Stimulated activated memory B cell treated with anti-CD40 and anti-IgM and Interleukin-4, amounts not matched to agents 10 μg/mL and 1 μg/mL and 100 μg/mL, for 72 hours (primary cell): Measurements from ENCODE around the gene CDS1.
"Not testable (repeated sequence)": the region's sequence is repeated elsewhere in the genome, so short reads cannot be mapped to it uniquely, and the experiment has no call there.

Experiments
- ATAC-seq: fragments of 150-1000 bp; cut with Tn5 transposase; 2 replicates; pipeline ENCODE4 v1.10.0; 2021
- H3K27ac Mint-ChIP-seq: one replicate; pipeline ENCODE4 v1.8.0; 2022; ENCODE audit warnings: mild to moderate bottlenecking, mixed read lengths
- H3K27me3 Mint-ChIP-seq: one replicate; pipeline ENCODE4 v1.8.0; 2022; ENCODE audit warnings: mixed read lengths
- H3K36me3 Mint-ChIP-seq: one replicate; pipeline ENCODE4 v1.8.0; 2022; ENCODE audit warnings: mixed read lengths
- H3K4me1 Mint-ChIP-seq: one replicate; pipeline ENCODE4 v1.8.0; 2022; ENCODE audit warnings: mixed read lengths
- H3K4me3 Mint-ChIP-seq: one replicate; pipeline ENCODE4 v1.8.0; 2022; ENCODE audit warnings: mild to moderate bottlenecking, moderate library complexity, mixed read lengths
- H3K9me3 Mint-ChIP-seq: one replicate; pipeline ENCODE4 v1.8.0; 2022; ENCODE audit warnings: mixed read lengths

The CDS1 gene

GRCh38 chr4:84677093-84677492, 94.2 kb downstream of the CDS1 start:
- H3K27ac Mint-ChIP-seq = no peak overlapping the region
- no peaks in the 10 kb centered on the region for H3K36me3 Mint-ChIP-seq

GRCh38 chr4:84677995-84678394, 95.1 kb downstream of the CDS1 start:
- Mint-ChIP-seq H3K9me3 (no peaks in the 10 kb centered on the region), H3K27ac (no peak overlapping the region), H3K36me3 (no peaks in the 10 kb centered on the region), H3K4me1 (no peaks in the 10 kb centered on the region), H3K4me3 (no peak overlapping the region), H3K27me3 (no peaks in the 10 kb centered on the region)
- ATAC-seq = peak; percentile 16

More at GRCh38 chr4:84677093-84677492, 94.2 kb downstream of the CDS1 start:
- Mint-ChIP-seq H3K9me3 (no peaks in the 10 kb centered on the region), H3K4me3 (no peak overlapping the region), H3K4me1 (no peaks in the 10 kb centered on the region), H3K27me3 (no peaks in the 10 kb centered on the region)
- ATAC-seq = no peak

GRCh38 chr4:84678976-84679744, 96.2 kb downstream of the CDS1 start:
- Mint-ChIP-seq H3K27me3 (no peaks in the 10 kb centered on the region), H3K27ac (no peak overlapping the region), H3K36me3 (no peaks in the 10 kb centered on the region), H3K4me1 (no peaks in the 10 kb centered on the region), H3K9me3 (no peaks in the 10 kb centered on the region), H3K4me3 (no peak overlapping the region)
- ATAC-seq = no peak

- no peak overlapping the region for H3K4me3 Mint-ChIP-seq
- ATAC-seq = no peak
- no peaks in the 10 kb centered on the region for H3K9me3 Mint-ChIP-seq
- no peaks in the 10 kb centered on the region for H3K27me3 Mint-ChIP-seq
- no peaks in the 10 kb centered on the region for H3K4me1 Mint-ChIP-seq
- no peaks in the 10 kb centered on the region for H3K36me3 Mint-ChIP-seq
- no peak overlapping the region for H3K27ac Mint-ChIP-seq
These were observed 98.0 kb downstream of the CDS1 start for GRCh38 chr4:84680956-84681355.

GRCh38 chr4:84681486-84682274, 98.8 kb downstream of the CDS1 start:
- no peaks in the 10 kb centered on the region for H3K27me3 Mint-ChIP-seq

GRCh38 chr4:84682661-84683060, 99.7 kb downstream of the CDS1 start:
- ATAC-seq, H3K9me3 Mint-ChIP-seq, H3K27ac Mint-ChIP-seq, H3K27me3 Mint-ChIP-seq, H3K4me3 Mint-ChIP-seq, H3K4me1 Mint-ChIP-seq, H3K36me3 Mint-ChIP-seq: not testable (repeated sequence)

More at GRCh38 chr4:84681486-84682274, 98.8 kb downstream of the CDS1 start:
- Mint-ChIP-seq H3K4me1 (no peaks in the 10 kb centered on the region), H3K9me3 (no peaks in the 10 kb centered on the region), H3K36me3 (no peaks in the 10 kb centered on the region), H3K4me3 (no peak overlapping the region), H3K27ac (no peak overlapping the region)
- no peak for ATAC-seq

GRCh38 chr4:84683064-84683850, 100.3 kb downstream of the CDS1 start:
- Mint-ChIP-seq H3K4me1 (no peaks in the 10 kb centered on the region), H3K9me3 (no peaks in the 10 kb centered on the region), H3K27ac (no peak overlapping the region), H3K27me3 (no peaks in the 10 kb centered on the region), H3K4me3 (no peak overlapping the region), H3K36me3 (no peaks in the 10 kb centered on the region)
- no peak for ATAC-seq

GRCh38 chr4:84684361-84684760, 101.4 kb downstream of the CDS1 start:
- Mint-ChIP-seq H3K4me1 (no peaks in the 10 kb centered on the region), H3K27ac (no peak overlapping the region), H3K4me3 (no peak overlapping the region), H3K36me3 (no peaks in the 10 kb centered on the region), H3K27me3 (no peaks in the 10 kb centered on the region), H3K9me3 (no peaks in the 10 kb centered on the region)
- ATAC-seq = no peak

GRCh38 chr4:84685105-84685504, 102.2 kb downstream of the CDS1 start:
- H3K4me1 Mint-ChIP-seq = no peaks in the 10 kb centered on the region
- H3K36me3 Mint-ChIP-seq = no peaks in the 10 kb centered on the region
- H3K27ac Mint-ChIP-seq = no peak overlapping the region
- no peak overlapping the region for H3K4me3 Mint-ChIP-seq
- no peaks in the 10 kb centered on the region for H3K27me3 Mint-ChIP-seq
- no peak for ATAC-seq
- H3K9me3 Mint-ChIP-seq = no peaks in the 10 kb centered on the region

GRCh38 chr4:84688605-84689004, 105.7 kb downstream of the CDS1 start:
- Mint-ChIP-seq H3K4me3 (no peak overlapping the region), H3K36me3 (no peaks in the 10 kb centered on the region), H3K4me1 (no peaks in the 10 kb centered on the region), H3K9me3 (no peaks in the 10 kb centered on the region), H3K27me3 (no peaks in the 10 kb centered on the region), H3K27ac (no peak overlapping the region)
- ATAC-seq = no peak

- ATAC-seq = no peak
- Mint-ChIP-seq H3K27me3 (no peaks in the 10 kb centered on the region), H3K4me1 (no peaks in the 10 kb centered on the region), H3K36me3 (no peaks in the 10 kb centered on the region), H3K9me3 (no peaks in the 10 kb centered on the region), H3K4me3 (no peak overlapping the region), H3K27ac (no peak overlapping the region)
These were observed 106.3 kb downstream of the CDS1 start for GRCh38 chr4:84689197-84689596.

GRCh38 chr4:84690481-84690880, 107.6 kb downstream of the CDS1 start:
- Mint-ChIP-seq H3K4me3 (no peak overlapping the region), H3K36me3 (no peaks in the 10 kb centered on the region), H3K27ac (no peak overlapping the region)

GRCh38 chr4:84691170-84691691, 108.3 kb downstream of the CDS1 start:
- H3K36me3 Mint-ChIP-seq = no peaks in the 10 kb centered on the region
- no peaks in the 10 kb centered on the region for H3K27me3 Mint-ChIP-seq
- H3K4me1 Mint-ChIP-seq = no peaks in the 10 kb centered on the region
- ATAC-seq = no peak
- H3K27ac Mint-ChIP-seq = no peak overlapping the region
- no peaks in the 10 kb centered on the region for H3K9me3 Mint-ChIP-seq
- H3K4me3 Mint-ChIP-seq = no peak overlapping the region

More at GRCh38 chr4:84690481-84690880, 107.6 kb downstream of the CDS1 start:
- no peaks in the 10 kb centered on the region for H3K4me1 Mint-ChIP-seq
- H3K27me3 Mint-ChIP-seq = no peaks in the 10 kb centered on the region
- no peaks in the 10 kb centered on the region for H3K9me3 Mint-ChIP-seq
- ATAC-seq = no peak

GRCh38 chr4:84691800-84692199, 108.9 kb downstream of the CDS1 start:
- Mint-ChIP-seq H3K27ac (no peak overlapping the region), H3K4me1 (no peaks in the 10 kb centered on the region), H3K4me3 (no peak overlapping the region), H3K36me3 (no peaks in the 10 kb centered on the region), H3K9me3 (no peaks in the 10 kb centered on the region), H3K27me3 (no peaks in the 10 kb centered on the region)
- ATAC-seq = no peak

GRCh38 chr4:84697159-84697558, 114.2 kb downstream of the CDS1 start:
- no peaks in the 10 kb centered on the region for H3K4me1 Mint-ChIP-seq

More at GRCh38 chr4:84697159-84697558, 114.2 kb downstream of the CDS1 start:
- Mint-ChIP-seq H3K27me3 (no peaks in the 10 kb centered on the region), H3K27ac (no peak overlapping the region), H3K9me3 (no peaks in the 10 kb centered on the region), H3K4me3 (no peak overlapping the region), H3K36me3 (no peaks in the 10 kb centered on the region)
- ATAC-seq = no peak
